Activated T-helper 1 cell treated with anti-CD3 and anti-CD28 coated beads, Interleukin-12 subunit alpha, Interleukin-12 subunit beta, Interleukin-2, Interleukin-4 antibody, amounts not matched to agents 30 ng/mL and 10 ng/mL and 1 ng/mL, durations not matched to agents 14 hours and 24 hours and 36 hours (primary cell): ENCODE measurements around the gene PPP1R2. TPM values are rescaled to one million over a fixed set of nuclear protein-coding genes. Genes with fewer than 3 reads are reported as not detected.
"Not testable (repeated sequence)": the region's sequence is repeated elsewhere in the genome, so short reads cannot be mapped to it uniquely, and the experiment has no call there.

Source experiments
- DNase-seq: peaks from one replicate; pipeline ENCODE4 v3.0.0; 2021; ENCODE audit warnings: low spot score
- H3K27ac Mint-ChIP-seq: one replicate; pipeline ENCODE4 v1.8.0; 2021; ENCODE audit warnings: mild to moderate bottlenecking, mixed read lengths
- H3K27me3 Mint-ChIP-seq: one replicate; pipeline ENCODE4 v1.8.0; 2022; ENCODE audit warnings: mild to moderate bottlenecking, moderate library complexity, mixed read lengths; ENCODE audit not compliant: insufficient read depth
- H3K36me3 Mint-ChIP-seq: one replicate; pipeline ENCODE4 v1.8.0; 2021; ENCODE audit warnings: low read depth, mixed read lengths
- H3K4me1 Mint-ChIP-seq: one replicate; pipeline ENCODE4 v1.8.0; 2021; ENCODE audit warnings: low read depth, mixed read lengths
- H3K4me3 Mint-ChIP-seq: one replicate; pipeline ENCODE4 v1.8.0; 2021; ENCODE audit warnings: mild to moderate bottlenecking, moderate library complexity, mixed read lengths
- H3K9me3 Mint-ChIP-seq: one replicate; pipeline ENCODE4 v1.8.0; 2021; ENCODE audit warnings: mixed read lengths
- intact Hi-C: fragments of 100-400 bp; cut with micrococcal nuclease; formaldehyde crosslinking; loops from one replicate; pipeline ENCODE4 v1.15.1; 2024
- total RNA-seq: library from RNA; stranded (reverse); gene quantifications from 2 replicates; pipeline ENCODE4 v1.2.3, GENCODE V29; 2022

Gene PPP1R2
- total RNA-seq, 1 donor from 2014 or later, result 98.8 TPM

GRCh38 chr3:195522254-195523023 is 20.7 kb downstream of the PPP1R2 start:
- no peaks in the 10 kb centered on the region for H3K9me3 Mint-ChIP-seq
- H3K4me1 Mint-ChIP-seq, result peaks cover 35% of the 10 kb centered on the region
- DNase-seq, result no peak
- intact Hi-C loops, result loop anchor here (1.0 to 2.0 kb wide), 3 partner anchors 82 to 840 kb away; partner anchors contain the start of gene XXYLT1
- H3K4me3 Mint-ChIP-seq, result no peak overlapping the region
- no peak overlapping the region for H3K27ac Mint-ChIP-seq
- H3K36me3 Mint-ChIP-seq, result peaks cover 25% of the 10 kb centered on the region
- H3K27me3 Mint-ChIP-seq, result no peaks in the 10 kb centered on the region

- intact Hi-C loops, result no loop called here
These were observed 26.1 kb downstream of the PPP1R2 start for GRCh38 chr3:195517030-195517429.

GRCh38 chr3:195514610-195515235 is 28.4 kb downstream of the PPP1R2 start:
- intact Hi-C loops, H3K27me3 Mint-ChIP-seq, H3K4me3 Mint-ChIP-seq, H3K4me1 Mint-ChIP-seq, H3K9me3 Mint-ChIP-seq, DNase-seq, H3K27ac Mint-ChIP-seq: not testable (repeated sequence)
- peaks cover 56% of the 10 kb centered on the region for H3K36me3 Mint-ChIP-seq

More at GRCh38 chr3:195517030-195517429, 26.1 kb downstream of the PPP1R2 start:
- Mint-ChIP-seq H3K27ac (no peak overlapping the region), H3K4me1 (peaks cover 7% of the 10 kb centered on the region), H3K27me3 (no peaks in the 10 kb centered on the region), H3K9me3 (no peaks in the 10 kb centered on the region), H3K36me3 (peaks cover 49% of the 10 kb centered on the region), H3K4me3 (no peak overlapping the region)
- no peak for DNase-seq

- Mint-ChIP-seq H3K4me3 (no peak overlapping the region), H3K27ac (no peak overlapping the region), H3K27me3 (no peaks in the 10 kb centered on the region), H3K36me3 (peaks cover 53% of the 10 kb centered on the region), H3K4me1 (peaks cover 6% of the 10 kb centered on the region), H3K9me3 (no peaks in the 10 kb centered on the region)
- no peak for DNase-seq
- intact Hi-C loops, result no loop called here
These were observed 30.3 kb downstream of the PPP1R2 start for GRCh38 chr3:195512798-195513345.

DNA sequence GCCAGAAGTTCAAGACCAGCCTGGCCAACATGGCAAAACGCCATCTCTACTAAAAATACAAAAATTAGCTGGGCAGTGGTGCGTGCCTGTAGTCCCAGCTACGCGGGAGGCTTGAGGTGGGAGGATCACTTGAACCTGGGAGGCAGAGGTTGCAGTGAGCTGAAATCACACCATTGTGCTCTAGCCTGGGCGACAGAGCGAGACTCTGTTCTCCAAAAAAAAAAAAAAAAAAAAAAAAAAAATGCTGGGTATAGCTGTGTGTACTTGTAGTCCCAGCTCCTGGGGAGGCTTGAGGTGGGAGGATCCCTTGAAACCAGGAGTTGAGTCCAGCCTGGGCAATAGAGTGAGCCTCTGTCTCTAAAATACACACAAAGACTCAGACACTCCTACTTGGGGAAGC is 32.0 kb downstream of the PPP1R2 start:
- no peak overlapping the region for H3K27ac Mint-ChIP-seq
- H3K4me1 Mint-ChIP-seq, result peaks cover 6% of the 10 kb centered on the region
- intact Hi-C loops, result no loop called here
- no peak for DNase-seq
- peaks cover 43% of the 10 kb centered on the region for H3K36me3 Mint-ChIP-seq
- H3K4me3 Mint-ChIP-seq, result no peak overlapping the region
- no peaks in the 10 kb centered on the region for H3K9me3 Mint-ChIP-seq
- no peaks in the 10 kb centered on the region for H3K27me3 Mint-ChIP-seq

DNA sequence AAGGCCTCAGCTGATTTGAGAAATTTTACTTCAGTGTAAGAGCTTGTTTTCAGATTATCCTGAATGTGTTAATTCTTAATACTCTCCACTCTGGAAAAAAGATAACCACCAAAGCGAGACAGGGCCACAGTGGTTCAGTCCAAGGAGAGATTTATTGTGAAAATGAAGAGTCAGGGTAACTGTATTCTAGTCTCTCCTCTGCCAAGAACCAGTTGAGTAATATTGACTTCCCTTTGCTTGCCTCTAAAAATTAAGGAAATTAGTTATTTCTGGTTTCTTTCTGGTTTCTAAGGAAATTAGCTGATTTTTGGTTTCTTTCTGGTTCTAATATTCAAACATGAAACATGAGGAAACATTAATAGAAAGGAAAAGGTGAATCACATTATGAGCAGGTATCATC is 34.9 kb downstream of the PPP1R2 start:
- Mint-ChIP-seq H3K36me3 (peaks cover 20% of the 10 kb centered on the region), H3K4me3 (no peak overlapping the region), H3K27ac (no peak overlapping the region), H3K4me1 (no peaks in the 10 kb centered on the region), H3K9me3 (no peaks in the 10 kb centered on the region), H3K27me3 (no peaks in the 10 kb centered on the region)
- DNase-seq, result no peak
- intact Hi-C loops, result no loop called here

DNA sequence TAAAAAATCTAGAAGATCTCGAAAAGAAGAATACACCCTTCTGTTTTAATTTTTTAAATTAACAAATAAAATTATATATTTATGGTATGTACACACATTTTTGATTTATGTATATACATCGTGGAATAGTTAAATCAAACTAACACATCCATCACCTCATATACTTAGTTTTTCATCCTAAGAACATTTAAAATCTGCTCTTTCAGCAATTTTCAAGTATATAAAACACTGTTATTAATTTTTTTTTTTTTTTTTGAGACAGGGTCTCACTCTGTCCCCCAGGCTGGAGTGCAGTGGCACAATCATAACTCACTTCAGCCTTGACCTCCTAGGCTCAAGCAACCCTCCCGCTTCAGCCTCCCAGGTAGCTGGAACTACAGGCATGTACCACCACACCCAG is 67.5 kb downstream of the PPP1R2 start:
- Mint-ChIP-seq H3K36me3 (no peaks in the 10 kb centered on the region), H3K27me3 (peaks cover 22% of the 10 kb centered on the region), H3K4me3 (no peak overlapping the region), H3K9me3 (no peaks in the 10 kb centered on the region), H3K4me1 (no peaks in the 10 kb centered on the region), H3K27ac (no peak overlapping the region)
- intact Hi-C loops, result no loop called here
- DNase-seq, result no peak

DNA sequence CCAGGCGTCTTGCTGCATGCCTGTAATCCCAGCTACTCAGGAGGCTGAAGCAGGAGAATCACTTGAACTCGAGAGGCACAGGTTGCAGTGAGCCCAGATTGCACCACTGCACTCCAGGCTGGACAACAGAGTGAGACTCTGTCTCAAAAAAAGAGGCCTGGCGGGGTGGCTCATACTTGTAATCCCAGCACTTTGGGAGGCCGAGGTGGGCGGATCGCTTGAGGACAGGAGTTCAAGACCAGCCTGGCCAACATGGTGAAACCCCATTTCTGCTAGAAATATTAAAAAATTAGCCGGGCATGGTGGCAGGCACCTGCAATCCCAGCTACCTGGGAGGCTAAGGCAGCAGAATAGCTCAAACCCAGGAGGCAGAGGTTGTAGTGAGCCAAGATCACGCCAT is 68.0 kb downstream of the PPP1R2 start:
- H3K4me1 Mint-ChIP-seq, H3K4me3 Mint-ChIP-seq, intact Hi-C loops, DNase-seq, H3K36me3 Mint-ChIP-seq, H3K9me3 Mint-ChIP-seq, H3K27ac Mint-ChIP-seq: not testable (repeated sequence)
- peaks cover 22% of the 10 kb centered on the region for H3K27me3 Mint-ChIP-seq

GRCh38 chr3:195468841-195469240 is 74.3 kb downstream of the PPP1R2 start:
- peaks cover 3% of the 10 kb centered on the region for H3K36me3 Mint-ChIP-seq
- H3K4me3 Mint-ChIP-seq, result no peak overlapping the region
- intact Hi-C loops, result loop anchor here (1.0 to 2.0 kb wide), 3 partner anchors 26 to 74 kb away; partner anchors contain the start of genes ACAP2 and PPP1R2
- H3K9me3 Mint-ChIP-seq, result peaks cover 13% of the 10 kb centered on the region
- DNase-seq, result no peak
- no peak overlapping the region for H3K27ac Mint-ChIP-seq
- peaks cover 12% of the 10 kb centered on the region for H3K4me1 Mint-ChIP-seq
- H3K27me3 Mint-ChIP-seq, result no peaks in the 10 kb centered on the region

DNA sequence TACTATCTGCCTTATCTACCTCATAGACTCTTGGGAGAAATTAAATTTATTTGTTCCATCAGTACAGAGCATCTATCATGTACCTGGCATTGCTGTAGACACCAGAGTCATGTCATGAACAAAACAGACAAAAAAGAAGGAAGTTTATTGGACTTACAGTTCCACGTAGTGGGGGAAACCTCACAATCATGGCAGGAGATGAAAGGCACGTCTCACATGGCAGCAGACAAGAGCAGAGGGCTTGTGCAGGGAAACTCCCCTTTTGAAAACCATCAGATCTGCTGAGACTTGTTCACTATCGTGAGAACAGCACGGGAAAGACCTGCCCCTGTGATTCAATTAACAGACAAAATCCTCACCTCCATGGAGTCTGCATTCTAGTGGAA is 74.7 kb downstream of the PPP1R2 start:
- peaks cover 13% of the 10 kb centered on the region for H3K9me3 Mint-ChIP-seq
- peak overlapping the region; percentile 50 for H3K4me3 Mint-ChIP-seq
- peak overlapping the region; percentile 61 for H3K27ac Mint-ChIP-seq
- intact Hi-C loops, result loop anchor here (1.0 to 2.0 kb wide), 3 partner anchors 26 to 75 kb away; partner anchors contain the start of genes ACAP2 and PPP1R2
- H3K4me1 Mint-ChIP-seq, result peaks cover 12% of the 10 kb centered on the region
- no peak for DNase-seq
- no peaks in the 10 kb centered on the region for H3K27me3 Mint-ChIP-seq
- peaks cover 3% of the 10 kb centered on the region for H3K36me3 Mint-ChIP-seq

GRCh38 chr3:195467641-195468390 is 75.3 kb downstream of the PPP1R2 start:
- Mint-ChIP-seq H3K27ac (peak overlapping the region; percentile 61), H3K36me3 (peaks cover 3% of the 10 kb centered on the region), H3K27me3 (no peaks in the 10 kb centered on the region), H3K9me3 (peaks cover 13% of the 10 kb centered on the region), H3K4me1 (peaks cover 12% of the 10 kb centered on the region), H3K4me3 (peak overlapping the region; percentile 50)
- intact Hi-C loops, result loop anchor here (1.0 to 2.0 kb wide), 3 partner anchors 25 to 75 kb away; partner anchors contain the start of genes ACAP2 and PPP1R2
- peak; percentile 12 for DNase-seq

DNA sequence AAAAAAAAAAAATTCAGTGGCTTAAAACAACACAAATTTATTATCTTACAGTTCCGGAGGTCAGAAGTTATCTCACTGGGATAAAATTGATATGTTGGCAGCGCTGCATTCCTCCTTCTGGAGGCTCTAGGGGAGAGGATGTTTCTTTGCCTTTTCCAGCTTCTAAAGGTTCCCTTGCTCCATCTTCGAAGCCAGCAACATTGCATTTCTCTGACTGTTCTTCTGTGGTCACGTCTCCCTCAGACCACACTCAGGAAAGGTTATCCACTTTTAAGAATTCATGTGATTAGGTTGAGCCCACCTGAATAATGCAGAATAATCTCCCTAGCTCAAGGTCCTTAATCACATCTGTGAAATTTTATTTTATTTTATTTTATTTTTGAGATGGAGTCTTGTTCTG is 76.9 kb downstream of the PPP1R2 start:
- peaks cover 3% of the 10 kb centered on the region for H3K36me3 Mint-ChIP-seq
- intact Hi-C loops, result no loop called here
- DNase-seq, result no peak
- no peak overlapping the region for H3K4me3 Mint-ChIP-seq
- H3K9me3 Mint-ChIP-seq, result peaks cover 13% of the 10 kb centered on the region
- no peak overlapping the region for H3K27ac Mint-ChIP-seq
- peaks cover 12% of the 10 kb centered on the region for H3K4me1 Mint-ChIP-seq
- H3K27me3 Mint-ChIP-seq, result no peaks in the 10 kb centered on the region
